Measurements from ENCODE around the gene PLVAP.
A peak's percentile ranks its signal among the peaks of the same experiment; 100 is the strongest.

PLVAP gene

DNA sequence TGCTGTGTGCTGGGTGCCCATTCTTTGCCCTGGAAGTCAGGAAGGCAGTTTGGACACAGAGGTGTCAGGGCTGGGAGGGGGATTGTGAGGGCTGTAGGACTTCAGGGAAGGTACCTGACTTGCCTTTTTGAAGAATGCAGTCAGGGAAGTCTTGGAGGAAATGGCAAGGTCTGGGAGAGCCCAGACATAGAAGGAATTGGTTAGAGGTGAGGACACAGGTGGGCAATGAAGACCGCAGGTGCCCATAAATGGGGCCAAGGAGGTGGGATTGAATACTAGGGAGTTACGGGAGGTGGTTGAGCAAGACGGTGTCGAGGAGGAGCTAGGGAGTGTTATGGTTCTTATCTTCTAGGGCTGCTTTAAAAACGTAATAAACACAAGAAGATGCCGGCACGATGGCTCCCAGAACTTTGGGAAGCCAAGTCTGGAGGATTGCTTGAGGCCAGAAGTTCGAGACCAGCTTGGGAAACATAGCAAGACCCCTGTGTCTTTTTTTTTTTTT lies 69.2 kb downstream of the PLVAP start:
- Histone ChIP-seq H3K4me3 (no peak overlapping the region), H3K27ac (no peak overlapping the region)
- no peak for DNase-seq (ENCODE audit: low spot score)
- TF ChIP-seq, protein P1, sequence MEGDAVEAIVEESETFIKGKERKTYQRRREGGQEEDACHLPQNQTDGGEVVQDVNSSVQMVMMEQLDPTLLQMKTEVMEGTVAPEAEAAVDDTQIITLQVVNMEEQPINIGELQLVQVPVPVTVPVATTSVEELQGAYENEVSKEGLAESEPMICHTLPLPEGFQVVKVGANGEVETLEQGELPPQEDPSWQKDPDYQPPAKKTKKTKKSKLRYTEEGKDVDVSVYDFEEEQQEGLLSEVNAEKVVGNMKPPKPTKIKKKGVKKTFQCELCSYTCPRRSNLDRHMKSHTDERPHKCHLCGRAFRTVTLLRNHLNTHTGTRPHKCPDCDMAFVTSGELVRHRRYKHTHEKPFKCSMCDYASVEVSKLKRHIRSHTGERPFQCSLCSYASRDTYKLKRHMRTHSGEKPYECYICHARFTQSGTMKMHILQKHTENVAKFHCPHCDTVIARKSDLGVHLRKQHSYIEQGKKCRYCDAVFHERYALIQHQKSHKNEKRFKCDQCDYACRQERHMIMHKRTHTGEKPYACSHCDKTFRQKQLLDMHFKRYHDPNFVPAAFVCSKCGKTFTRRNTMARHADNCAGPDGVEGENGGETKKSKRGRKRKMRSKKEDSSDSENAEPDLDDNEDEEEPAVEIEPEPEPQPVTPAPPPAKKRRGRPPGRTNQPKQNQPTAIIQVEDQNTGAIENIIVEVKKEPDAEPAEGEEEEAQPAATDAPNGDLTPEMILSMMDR (IDR thresholded peaks at IDR 0.05), result no peak

GRCh38 chr19:17306285-17306714 lies 70.8 kb downstream of the PLVAP start:
- TF ChIP-seq, protein P1 (IDR thresholded peaks at IDR 0.05), result no peak

GRCh38 chr19:17305517-17306284 lies 71.4 kb downstream of the PLVAP start, which contains the start of gene MRPL34:
Gene MRPL34, plus strand, starts transcription at chr19:17305872. Its CDS starts 21 bp downstream, at chr19:17305893.
- peak within 1 kb of the TSS; percentile 90 to 94 for H3K27ac ChIP-seq
- H3K4me3 ChIP-seq, result peak within 1 kb of the TSS; percentile 81
- DNase-seq (ENCODE audit: low spot score), result peak; percentile 97
- TF ChIP-seq, protein P1 (IDR thresholded peaks at IDR 0.05), result peak; percentile 45

More at GRCh38 chr19:17306285-17306714, 70.8 kb downstream of the PLVAP start:
- peak overlapping the region; percentile 90 to 94 for H3K27ac ChIP-seq
- H3K4me3 ChIP-seq, result peak overlapping the region; percentile 81
- no peak for DNase-seq (ENCODE audit: low spot score)

DNA sequence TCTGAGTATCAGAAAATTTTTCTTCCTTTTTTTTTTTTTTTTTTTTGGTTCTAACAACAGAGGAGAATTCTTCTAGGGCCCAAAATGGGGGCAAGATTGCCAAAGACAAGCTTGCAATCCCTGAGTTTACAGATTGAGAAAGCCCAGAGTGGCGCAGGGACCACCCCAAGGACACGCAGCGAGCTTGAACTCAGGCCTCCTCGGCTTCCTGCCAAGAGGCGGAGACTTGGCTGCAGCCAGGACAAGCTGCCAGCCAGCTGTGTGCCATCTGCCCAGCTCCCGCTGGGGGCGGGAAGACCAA lies 72.0 kb downstream of the PLVAP start:
- TF ChIP-seq, protein P1 (IDR thresholded peaks at IDR 0.05), result no peak
- H3K4me3 ChIP-seq, result peak overlapping the region; percentile 81
- peak overlapping the region; percentile 90 to 94 for H3K27ac ChIP-seq
- no peak for DNase-seq (ENCODE audit: low spot score)

GRCh38 chr19:17304386-17305215 lies 72.5 kb downstream of the PLVAP start:
- no peak overlapping the region for H3K4me3 ChIP-seq
- no peak for DNase-seq (ENCODE audit: low spot score)
- TF ChIP-seq, protein P1 (IDR thresholded peaks at IDR 0.05), result no peak
- H3K27ac ChIP-seq, result peak overlapping the region; percentile 90 to 94

DNA sequence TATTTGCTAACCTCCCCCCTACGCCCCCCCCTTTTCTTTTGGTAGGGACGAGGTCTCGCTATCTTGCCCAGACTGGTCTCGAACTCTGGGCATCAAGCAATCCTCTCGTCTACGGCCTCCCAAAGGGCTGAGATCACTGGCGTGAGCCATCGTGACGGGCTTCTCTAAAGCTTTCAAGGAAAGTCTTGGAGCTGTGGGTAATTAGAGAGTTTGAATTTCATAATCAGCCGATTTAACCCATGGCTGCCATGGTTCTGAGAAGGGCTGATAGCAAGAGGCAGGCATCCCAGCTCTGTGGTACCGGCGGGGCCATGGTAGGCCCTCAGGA lies 73.2 kb downstream of the PLVAP start:
- Histone ChIP-seq H3K4me3 (peak overlapping the region; percentile 86), H3K27ac (peak overlapping the region; percentile 82 to 94)
- TF ChIP-seq, protein P1 (IDR thresholded peaks at IDR 0.05), result no peak
- no peak for DNase-seq (ENCODE audit: low spot score)

Data from coronary artery (tissue), 2 donors.